Activated CD4-positive, alpha-beta T cell treated with anti-CD3 and anti-CD28 coated beads, Interleukin-2, amount 10 ng/mL, durations not matched to agents 7 days and 5 days (primary cell): ENCODE measurements around the gene SLC26A5. TPM values are rescaled to one million over a fixed set of nuclear protein-coding genes. Genes with fewer than 3 reads are reported as not detected.

Source experiments
- CTCF ChIA-PET: fragments of 350-600 bp; sonication (Branson Sonifier 250); formaldehyde crosslinking; loops from one replicate; lab custom pipeline; 2021; ENCODE audit warnings: antibody characterized with exemption; lab: Charles Lee
- POLR2A ChIA-PET: fragments of 350-600 bp; sonication (Branson Sonifier 250); formaldehyde crosslinking; loops from one replicate; lab custom pipeline; 2021; ENCODE audit warnings: antibody characterized with exemption; lab: Charles Lee
- DNase-seq: peaks from one replicate; pipeline ENCODE4 v3.0.0-alpha.2; 2020
- H3K27ac Mint-ChIP-seq: one replicate; pipeline ENCODE4 v1.8.0; 2021; ENCODE audit warnings: mild to moderate bottlenecking, moderate library complexity, mixed read lengths
- H3K27me3 Mint-ChIP-seq: one replicate; pipeline ENCODE4 v1.8.0; 2021; ENCODE audit warnings: mixed read lengths
- H3K36me3 Mint-ChIP-seq: one replicate; pipeline ENCODE4 v1.8.0; 2021; ENCODE audit warnings: low read depth, mixed read lengths
- H3K4me1 Mint-ChIP-seq: one replicate; pipeline ENCODE4 v1.8.0; 2021; ENCODE audit warnings: mixed read lengths
- H3K4me3 Mint-ChIP-seq: one replicate; pipeline ENCODE4 v1.8.0; 2021; ENCODE audit warnings: mild to moderate bottlenecking, moderate library complexity, mixed read lengths
- H3K9me3 Mint-ChIP-seq: one replicate; pipeline ENCODE4 v1.8.0; 2021; ENCODE audit warnings: mixed read lengths
- total RNA-seq, 2 experiments: library from RNA; stranded (reverse); gene quantifications; one replicate each; pipeline ENCODE4 v1.2.3, GENCODE V29; 2021

The SLC26A5 gene
- total RNA-seq, 2 experiments from 2014 or later: not detected

GRCh38 chr7:103394566-103394965 lies 51.4 kb downstream of the SLC26A5 start:
- ChIA-PET POLR2A (no interaction called here), CTCF (no interaction called here)
- DNase-seq: no peak
- Mint-ChIP-seq H3K4me3 (no peak overlapping the region), H3K27ac (no peak overlapping the region), H3K4me1 (no peaks in the 10 kb centered on the region), H3K36me3 (no peaks in the 10 kb centered on the region), H3K9me3 (no peaks in the 10 kb centered on the region), H3K27me3 (no peaks in the 10 kb centered on the region)

- H3K4me3 Mint-ChIP-seq: no peak overlapping the region
- POLR2A ChIA-PET: no interaction called here
- no peak for DNase-seq
- H3K36me3 Mint-ChIP-seq: no peaks in the 10 kb centered on the region
- no peaks in the 10 kb centered on the region for H3K9me3 Mint-ChIP-seq
- H3K4me1 Mint-ChIP-seq: no peaks in the 10 kb centered on the region
- no peak overlapping the region for H3K27ac Mint-ChIP-seq
- CTCF ChIA-PET: no interaction called here
- H3K27me3 Mint-ChIP-seq: peaks cover 6% of the 10 kb centered on the region
These were observed 54.0 kb downstream of the SLC26A5 start for GRCh38 chr7:103391976-103392375.

- Mint-ChIP-seq H3K4me3 (no peak overlapping the region), H3K36me3 (no peaks in the 10 kb centered on the region), H3K4me1 (no peaks in the 10 kb centered on the region), H3K27ac (no peak overlapping the region), H3K9me3 (no peaks in the 10 kb centered on the region), H3K27me3 (peaks cover 6% of the 10 kb centered on the region)
- no peak for DNase-seq
- ChIA-PET POLR2A (no interaction called here), CTCF (no interaction called here)
These were observed 54.9 kb downstream of the SLC26A5 start for GRCh38 chr7:103391150-103391549.

GRCh38 chr7:103389263-103389662 lies 56.7 kb downstream of the SLC26A5 start:
- Mint-ChIP-seq H3K4me3 (no peak overlapping the region), H3K27me3 (peaks cover 6% of the 10 kb centered on the region), H3K4me1 (no peaks in the 10 kb centered on the region), H3K36me3 (no peaks in the 10 kb centered on the region), H3K9me3 (no peaks in the 10 kb centered on the region), H3K27ac (no peak overlapping the region)
- DNase-seq: no peak
- CTCF ChIA-PET: no interaction called here
- POLR2A ChIA-PET: no interaction called here

- Mint-ChIP-seq H3K27ac (no peak overlapping the region), H3K27me3 (peaks cover 6% of the 10 kb centered on the region), H3K4me3 (no peak overlapping the region), H3K4me1 (no peaks in the 10 kb centered on the region), H3K9me3 (no peaks in the 10 kb centered on the region), H3K36me3 (no peaks in the 10 kb centered on the region)
- CTCF ChIA-PET: no interaction called here
- POLR2A ChIA-PET: no interaction called here
- no peak for DNase-seq
These were observed 57.4 kb downstream of the SLC26A5 start for GRCh38 chr7:103388469-103389140.

GRCh38 chr7:103387242-103387641 lies 58.8 kb downstream of the SLC26A5 start:
- ChIA-PET POLR2A (no interaction called here), CTCF (no interaction called here)
- Mint-ChIP-seq H3K4me1 (no peaks in the 10 kb centered on the region), H3K27ac (no peak overlapping the region), H3K9me3 (no peaks in the 10 kb centered on the region), H3K36me3 (no peaks in the 10 kb centered on the region), H3K27me3 (peaks cover 6% of the 10 kb centered on the region), H3K4me3 (no peak overlapping the region)
- DNase-seq: no peak

GRCh38 chr7:103382032-103382402 lies 64.0 kb downstream of the SLC26A5 start:
- no peaks in the 10 kb centered on the region for H3K36me3 Mint-ChIP-seq
- ChIA-PET CTCF (no interaction called here), POLR2A (no interaction called here)
- H3K9me3 Mint-ChIP-seq: no peaks in the 10 kb centered on the region
- H3K27ac Mint-ChIP-seq: no peak overlapping the region
- H3K27me3 Mint-ChIP-seq: peaks cover 9% of the 10 kb centered on the region
- no peak overlapping the region for H3K4me3 Mint-ChIP-seq
- no peaks in the 10 kb centered on the region for H3K4me1 Mint-ChIP-seq
- DNase-seq: no peak

- POLR2A ChIA-PET: no interaction called here
These were observed 64.6 kb downstream of the SLC26A5 start for GRCh38 chr7:103381280-103382031.

GRCh38 chr7:103380395-103381191 lies 65.4 kb downstream of the SLC26A5 start:
- ChIA-PET POLR2A (no interaction called here), CTCF (no interaction called here)
- Mint-ChIP-seq H3K4me1 (no peaks in the 10 kb centered on the region), H3K27me3 (peaks cover 11% of the 10 kb centered on the region), H3K27ac (no peak overlapping the region), H3K36me3 (no peaks in the 10 kb centered on the region), H3K9me3 (no peaks in the 10 kb centered on the region), H3K4me3 (no peak overlapping the region)
- DNase-seq: no peak

More at GRCh38 chr7:103381280-103382031, 64.6 kb downstream of the SLC26A5 start:
- CTCF ChIA-PET: no interaction called here
- H3K27me3 Mint-ChIP-seq: peaks cover 11% of the 10 kb centered on the region
- no peak for DNase-seq
- H3K27ac Mint-ChIP-seq: no peak overlapping the region
- no peaks in the 10 kb centered on the region for H3K9me3 Mint-ChIP-seq
- H3K4me3 Mint-ChIP-seq: no peak overlapping the region
- no peaks in the 10 kb centered on the region for H3K36me3 Mint-ChIP-seq
- no peaks in the 10 kb centered on the region for H3K4me1 Mint-ChIP-seq

GRCh38 chr7:103379270-103379975 lies 66.6 kb downstream of the SLC26A5 start:
- DNase-seq: no peak
- H3K27me3 Mint-ChIP-seq: peaks cover 11% of the 10 kb centered on the region
- no peak overlapping the region for H3K4me3 Mint-ChIP-seq
- no peak overlapping the region for H3K27ac Mint-ChIP-seq
- no peaks in the 10 kb centered on the region for H3K36me3 Mint-ChIP-seq
- no peaks in the 10 kb centered on the region for H3K4me1 Mint-ChIP-seq
- no peaks in the 10 kb centered on the region for H3K9me3 Mint-ChIP-seq
- ChIA-PET POLR2A (no interaction called here), CTCF (interaction anchor here (0.6 kb wide), 1 partner anchor 25 kb away, joined by 5 read pairs; no protein-coding TSS in a partner anchor)

- H3K4me3 Mint-ChIP-seq: no peak overlapping the region
- ChIA-PET CTCF (no interaction called here), POLR2A (no interaction called here)
- H3K4me1 Mint-ChIP-seq: peaks cover 3% of the 10 kb centered on the region
- no peak overlapping the region for H3K27ac Mint-ChIP-seq
- DNase-seq: no peak
- H3K36me3 Mint-ChIP-seq: peaks cover 14% of the 10 kb centered on the region
- peaks cover 7% of the 10 kb centered on the region for H3K27me3 Mint-ChIP-seq
- no peaks in the 10 kb centered on the region for H3K9me3 Mint-ChIP-seq
These were observed 72.0 kb downstream of the SLC26A5 start for GRCh38 chr7:103373866-103374643.

GRCh38 chr7:103369432-103369831 lies 76.6 kb downstream of the SLC26A5 start:
- Mint-ChIP-seq H3K4me1 (peaks cover 3% of the 10 kb centered on the region), H3K4me3 (no peak overlapping the region), H3K36me3 (peaks cover 48% of the 10 kb centered on the region), H3K27ac (no peak overlapping the region), H3K27me3 (no peaks in the 10 kb centered on the region), H3K9me3 (no peaks in the 10 kb centered on the region)
- DNase-seq: no peak
- CTCF ChIA-PET: no interaction called here
- POLR2A ChIA-PET: no interaction called here
